Mammary epithelial cell (primary cell): ENCODE data around the gene INPP5A.

Source experiments
- EZH2 ChIP-seq: IDR thresholded peaks from 2 replicates; pipeline ENCODE4 v1.6.1; 2012; ENCODE audit warnings: low read length, inconsistent platforms, borderline replicate concordance
- TF ChIP-seq, protein P1 (sequence below), 2 donors: IDR thresholded peaks in 1 of 2; conservative IDR thresholded peaks in 1 of 2; 2 replicates each; pipeline ENCODE4 v1.5.1; 2011 to 2012; ENCODE audit warnings: inconsistent platforms in 2 of 2, low read length in 2 of 2, mild to moderate bottlenecking in 2 of 2, control low read depth in 1 of 2, low read depth in 1 of 2; ENCODE audit not compliant: insufficient read depth in 1 of 2; ENCODE audit errors: extremely low read depth in 1 of 2

DNA sequence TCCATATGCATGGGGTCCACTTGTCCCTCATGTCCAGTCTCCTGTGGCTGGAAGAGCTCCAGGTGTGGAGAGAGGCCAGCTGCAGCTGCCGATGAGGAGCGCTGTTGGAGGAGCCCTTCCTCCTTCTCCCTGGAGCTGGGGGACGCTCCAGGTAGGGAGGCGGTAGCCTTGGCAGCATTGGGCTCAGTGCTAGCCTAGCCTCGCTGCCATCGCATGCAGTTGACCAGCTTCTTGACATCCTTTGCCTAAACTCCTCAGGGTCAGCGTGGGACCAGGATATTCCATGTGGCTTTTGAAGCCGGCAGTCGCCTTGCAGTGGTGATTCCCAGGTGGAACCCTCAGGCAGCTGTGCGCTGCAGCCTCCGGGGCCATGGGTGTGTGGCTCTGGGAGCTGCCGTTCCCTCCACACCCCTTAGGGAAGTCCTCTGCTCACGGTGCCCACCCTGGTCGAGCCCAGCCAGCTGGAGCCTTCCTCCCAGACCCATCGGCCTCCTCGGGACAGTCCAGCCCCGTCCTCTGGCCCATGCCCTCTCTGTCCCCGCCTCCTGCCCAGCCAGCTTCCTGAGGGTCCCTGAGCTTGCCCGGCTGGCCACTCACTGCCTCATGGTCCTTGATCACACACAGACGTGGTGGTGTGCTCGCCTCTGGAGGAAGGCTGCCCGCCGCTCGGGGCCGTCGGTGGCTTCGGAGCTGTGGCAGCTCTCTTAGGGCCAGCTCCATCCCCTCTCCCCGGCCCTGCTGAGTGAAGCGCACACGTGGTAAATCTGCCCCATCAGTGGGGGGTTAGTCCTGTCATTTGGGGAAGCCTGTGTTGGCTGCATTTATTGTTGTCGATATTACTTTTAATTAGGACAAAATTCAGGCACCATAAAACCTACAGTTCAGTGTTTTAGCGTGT is 21.2 kb downstream of the INPP5A start:
- TF ChIP-seq, protein P1, sequence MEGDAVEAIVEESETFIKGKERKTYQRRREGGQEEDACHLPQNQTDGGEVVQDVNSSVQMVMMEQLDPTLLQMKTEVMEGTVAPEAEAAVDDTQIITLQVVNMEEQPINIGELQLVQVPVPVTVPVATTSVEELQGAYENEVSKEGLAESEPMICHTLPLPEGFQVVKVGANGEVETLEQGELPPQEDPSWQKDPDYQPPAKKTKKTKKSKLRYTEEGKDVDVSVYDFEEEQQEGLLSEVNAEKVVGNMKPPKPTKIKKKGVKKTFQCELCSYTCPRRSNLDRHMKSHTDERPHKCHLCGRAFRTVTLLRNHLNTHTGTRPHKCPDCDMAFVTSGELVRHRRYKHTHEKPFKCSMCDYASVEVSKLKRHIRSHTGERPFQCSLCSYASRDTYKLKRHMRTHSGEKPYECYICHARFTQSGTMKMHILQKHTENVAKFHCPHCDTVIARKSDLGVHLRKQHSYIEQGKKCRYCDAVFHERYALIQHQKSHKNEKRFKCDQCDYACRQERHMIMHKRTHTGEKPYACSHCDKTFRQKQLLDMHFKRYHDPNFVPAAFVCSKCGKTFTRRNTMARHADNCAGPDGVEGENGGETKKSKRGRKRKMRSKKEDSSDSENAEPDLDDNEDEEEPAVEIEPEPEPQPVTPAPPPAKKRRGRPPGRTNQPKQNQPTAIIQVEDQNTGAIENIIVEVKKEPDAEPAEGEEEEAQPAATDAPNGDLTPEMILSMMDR (conservative IDR thresholded peaks at IDR 0.05 in 1 of 2, IDR thresholded peaks at IDR 0.05 in 1 of 2; ENCODE audit: extremely low read depth in 1 of 2, insufficient read depth in 1 of 2, low read depth in 1 of 2, low read length in 2 of 2), result no peak
- no peak for TF ChIP-seq EZH2
